Measurements from ENCODE around the gene TCF4.

The TCF4 gene

GRCh38 chr18:55372209-55372608, 215.8 kb downstream of the TCF4 start:
- no peak overlapping the region for H3K4me3 ChIP-seq (ENCODE audit: low read length)
- no peak for TF ChIP-seq CTCF (conservative IDR thresholded peaks at IDR 0.05; ENCODE audit: low read length)
- DNase-seq (ENCODE audit: low read depth): no peak

- H3K4me3 ChIP-seq (ENCODE audit: low read length): no peak overlapping the region
- DNase-seq (ENCODE audit: low read depth): no peak
- no peak for TF ChIP-seq CTCF (conservative IDR thresholded peaks at IDR 0.05; ENCODE audit: low read length)
Observed at GRCh38 chr18:55370936-55371335, 217.1 kb downstream of the TCF4 start.

- TF ChIP-seq CTCF (conservative IDR thresholded peaks at IDR 0.05; ENCODE audit: low read length): no peak
- no peak for DNase-seq (ENCODE audit: low read depth)
- no peak overlapping the region for H3K4me3 ChIP-seq (ENCODE audit: low read length)
Observed at GRCh38 chr18:55369346-55369745, 218.6 kb downstream of the TCF4 start.

GRCh38 chr18:55365342-55365741, 222.7 kb downstream of the TCF4 start:
- H3K4me3 ChIP-seq (ENCODE audit: low read length): no peak overlapping the region
- no peak for DNase-seq (ENCODE audit: low read depth)
- no peak for TF ChIP-seq CTCF (conservative IDR thresholded peaks at IDR 0.05; ENCODE audit: low read length)

GRCh38 chr18:55362303-55362702, 225.7 kb downstream of the TCF4 start:
- DNase-seq (ENCODE audit: low read depth): no peak
- TF ChIP-seq CTCF (conservative IDR thresholded peaks at IDR 0.05; ENCODE audit: low read length): no peak

GRCh38 chr18:55361492-55362250, 226.3 kb downstream of the TCF4 start:
- no peak for DNase-seq (ENCODE audit: low read depth)
- no peak for TF ChIP-seq CTCF (conservative IDR thresholded peaks at IDR 0.05; ENCODE audit: low read length)
- H3K4me3 ChIP-seq (ENCODE audit: low read length): no peak overlapping the region

More at GRCh38 chr18:55362303-55362702, 225.7 kb downstream of the TCF4 start:
- H3K4me3 ChIP-seq (ENCODE audit: low read length): no peak overlapping the region

- H3K4me3 ChIP-seq (ENCODE audit: low read length): no peak overlapping the region
- no peak for TF ChIP-seq CTCF (conservative IDR thresholded peaks at IDR 0.05; ENCODE audit: low read length)
- DNase-seq (ENCODE audit: low read depth): no peak
Observed at GRCh38 chr18:55360061-55360460, 227.9 kb downstream of the TCF4 start.

Data from AG10803 (cell line).